ENCODE results near the gene GPX2. TPM values are rescaled to one million over a fixed set of nuclear protein-coding genes. Genes with fewer than 3 reads are reported as not detected.
A peak's percentile ranks its signal among the peaks of the same experiment; 100 is the strongest.

The GPX2 gene
- total and polyA plus RNA-seq, 9 donors: 0.24 to 1.3 (median 0.39) TPM; not detected in 1

GRCh38 chr14:64930085-64930843, 12.3 kb downstream of the GPX2 start:
- H3K36me3 ChIP-seq (ENCODE audit: control insufficient read depth, insufficient read depth, low read length): peaks cover 28% of the 10 kb centered on the region
- WGBS (ENCODE audit: insufficient coverage): no CpG with 5 or more reads among the region's 3 CpGs
- no peaks in the 10 kb centered on the region for H3K9me3 ChIP-seq (replicated peaks; ENCODE audit: control insufficient read depth, low read depth, low read length)
- H3K27ac ChIP-seq (ENCODE audit: low read length): peak overlapping the region; percentile 3
- H3K27me3 ChIP-seq (ENCODE audit: control insufficient read depth, insufficient read depth, low read length): no peaks in the 10 kb centered on the region
- H3K4me1 ChIP-seq (ENCODE audit: control insufficient read depth, insufficient read depth, low read length): peaks cover 6% of the 10 kb centered on the region
- DNase-seq: peak; percentile 77
- H3K4me3 ChIP-seq (ENCODE audit: low read length): no peak overlapping the region

- DNase-seq: no peak
- Histone ChIP-seq H3K9me3 (replicated peaks; ENCODE audit: control insufficient read depth, low read depth, low read length) (no peaks in the 10 kb centered on the region), H3K4me1 (ENCODE audit: control insufficient read depth, insufficient read depth, low read length) (peaks cover 4% of the 10 kb centered on the region), H3K27ac (ENCODE audit: low read length) (no peak overlapping the region), H3K36me3 (ENCODE audit: control insufficient read depth, insufficient read depth, low read length) (peaks cover 30% of the 10 kb centered on the region), H3K27me3 (ENCODE audit: control insufficient read depth, insufficient read depth, low read length) (no peaks in the 10 kb centered on the region), H3K4me3 (ENCODE audit: low read length) (no peak overlapping the region)
- 85% methylated on average over 3 of the region's 3 CpGs for WGBS (ENCODE audit: insufficient coverage)
Observed at GRCh38 chr14:64929014-64929359, 13.6 kb downstream of the GPX2 start.

GRCh38 chr14:64928239-64929013, 14.1 kb downstream of the GPX2 start:
- no peaks in the 10 kb centered on the region for H3K9me3 ChIP-seq (replicated peaks; ENCODE audit: control insufficient read depth, low read depth, low read length)
- H3K4me3 ChIP-seq (ENCODE audit: low read length): no peak overlapping the region
- H3K36me3 ChIP-seq (ENCODE audit: control insufficient read depth, insufficient read depth, low read length): peaks cover 30% of the 10 kb centered on the region
- H3K4me1 ChIP-seq (ENCODE audit: control insufficient read depth, insufficient read depth, low read length): peaks cover 2% of the 10 kb centered on the region
- H3K27ac ChIP-seq (ENCODE audit: low read length): no peak overlapping the region
- 73% methylated on average over 4 of the region's 7 CpGs for WGBS (ENCODE audit: insufficient coverage)
- H3K27me3 ChIP-seq (ENCODE audit: control insufficient read depth, insufficient read depth, low read length): no peaks in the 10 kb centered on the region
- DNase-seq: no peak

DNA sequence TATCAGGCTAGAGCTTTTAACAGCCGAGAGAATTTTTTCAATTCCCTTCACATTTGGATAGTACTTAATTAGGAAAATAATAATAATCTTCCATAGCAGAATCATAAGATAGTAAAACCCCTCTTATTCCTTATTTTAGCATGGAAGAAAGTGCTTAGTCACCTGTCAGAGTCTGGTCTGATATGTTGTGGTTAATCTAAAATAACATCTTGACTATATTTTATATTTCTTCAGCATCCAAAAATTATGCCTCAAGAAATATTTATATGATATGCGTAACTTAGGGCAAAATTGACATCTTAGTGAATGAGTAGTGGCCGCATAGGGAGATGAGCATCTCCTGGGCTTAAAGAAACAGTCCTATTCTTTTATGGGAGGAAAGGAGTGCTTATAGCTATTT, 15.5 kb downstream of the GPX2 start:
- Histone ChIP-seq H3K9me3 (replicated peaks; ENCODE audit: control insufficient read depth, low read depth, low read length) (no peaks in the 10 kb centered on the region), H3K36me3 (ENCODE audit: control insufficient read depth, insufficient read depth, low read length) (peaks cover 27% of the 10 kb centered on the region), H3K27me3 (ENCODE audit: control insufficient read depth, insufficient read depth, low read length) (no peaks in the 10 kb centered on the region), H3K27ac (ENCODE audit: low read length) (no peak overlapping the region), H3K4me3 (ENCODE audit: low read length) (no peak overlapping the region), H3K4me1 (ENCODE audit: control insufficient read depth, insufficient read depth, low read length) (peaks cover 2% of the 10 kb centered on the region)
- WGBS (ENCODE audit: insufficient coverage): 95% methylated on average over 2 of the region's 3 CpGs
- no peak for DNase-seq

DNA sequence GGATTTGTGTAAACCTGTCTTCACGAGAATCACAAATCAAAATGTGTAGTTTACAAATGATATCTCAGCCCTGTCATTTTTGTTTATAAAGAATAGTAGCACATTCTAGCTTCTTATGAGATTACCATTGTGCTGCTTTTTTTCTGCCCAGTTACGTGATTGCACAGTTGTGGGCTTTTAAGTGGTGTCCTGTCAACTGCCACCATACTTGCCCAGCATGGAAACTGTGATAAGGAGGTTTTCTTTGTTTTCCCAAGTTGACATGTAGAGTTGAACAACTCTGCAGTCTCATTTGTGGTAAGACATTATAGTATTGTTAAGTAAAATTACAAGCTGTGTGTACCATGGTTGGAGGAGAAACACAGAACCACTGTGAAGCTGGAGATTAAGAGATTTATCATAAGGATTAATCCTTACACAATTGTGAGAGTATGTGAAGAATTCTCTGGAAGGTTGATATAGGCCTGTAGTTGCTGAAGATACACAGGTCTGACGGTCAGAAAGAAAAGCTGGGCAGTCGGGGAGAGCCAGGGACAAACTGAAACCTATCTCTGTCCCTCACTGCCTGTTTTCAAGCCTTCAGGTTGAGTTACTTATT, 16.0 kb downstream of the GPX2 start:
- WGBS (ENCODE audit: insufficient coverage): no CpG with 5 or more reads among the region's 4 CpGs

DNA sequence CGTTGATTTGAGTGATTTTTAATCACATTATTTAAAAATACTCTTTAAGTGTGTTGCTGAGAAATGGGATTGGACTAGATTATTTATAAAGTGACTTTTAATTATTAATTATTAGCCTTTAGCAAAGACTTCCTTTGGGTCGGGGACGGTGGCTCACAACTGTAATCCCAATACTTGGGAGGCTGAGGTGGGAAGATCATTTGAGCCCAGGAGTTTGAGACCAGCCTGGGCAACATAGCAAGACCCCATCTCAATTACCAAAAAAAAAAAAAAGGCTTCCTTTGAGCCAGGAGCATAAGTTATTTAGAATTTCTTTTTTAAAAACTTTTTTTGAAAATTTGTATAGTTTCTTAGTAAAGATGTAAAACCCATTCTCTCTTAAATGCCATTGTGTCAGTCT, 19.5 kb downstream of the GPX2 start:
- Histone ChIP-seq H3K36me3 (ENCODE audit: control insufficient read depth, insufficient read depth, low read length) (peaks cover 14% of the 10 kb centered on the region), H3K4me1 (ENCODE audit: control insufficient read depth, insufficient read depth, low read length) (no peaks in the 10 kb centered on the region), H3K4me3 (ENCODE audit: low read length) (no peak overlapping the region), H3K9me3 (replicated peaks; ENCODE audit: control insufficient read depth, low read depth, low read length) (no peaks in the 10 kb centered on the region), H3K27me3 (ENCODE audit: control insufficient read depth, insufficient read depth, low read length) (no peaks in the 10 kb centered on the region), H3K27ac (ENCODE audit: low read length) (no peak overlapping the region)
- no peak for DNase-seq
- no CpG with 5 or more reads among the region's 3 CpGs for WGBS (ENCODE audit: insufficient coverage)

More for the DNA sequence above, 16.0 kb downstream of the GPX2 start:
- Histone ChIP-seq H3K36me3 (ENCODE audit: control insufficient read depth, insufficient read depth, low read length) (peaks cover 27% of the 10 kb centered on the region), H3K27me3 (ENCODE audit: control insufficient read depth, insufficient read depth, low read length) (no peaks in the 10 kb centered on the region), H3K4me3 (ENCODE audit: low read length) (no peak overlapping the region), H3K9me3 (replicated peaks; ENCODE audit: control insufficient read depth, low read depth, low read length) (no peaks in the 10 kb centered on the region), H3K27ac (ENCODE audit: low read length) (no peak overlapping the region), H3K4me1 (ENCODE audit: control insufficient read depth, insufficient read depth, low read length) (peaks cover 2% of the 10 kb centered on the region)
- DNase-seq: no peak

DNA sequence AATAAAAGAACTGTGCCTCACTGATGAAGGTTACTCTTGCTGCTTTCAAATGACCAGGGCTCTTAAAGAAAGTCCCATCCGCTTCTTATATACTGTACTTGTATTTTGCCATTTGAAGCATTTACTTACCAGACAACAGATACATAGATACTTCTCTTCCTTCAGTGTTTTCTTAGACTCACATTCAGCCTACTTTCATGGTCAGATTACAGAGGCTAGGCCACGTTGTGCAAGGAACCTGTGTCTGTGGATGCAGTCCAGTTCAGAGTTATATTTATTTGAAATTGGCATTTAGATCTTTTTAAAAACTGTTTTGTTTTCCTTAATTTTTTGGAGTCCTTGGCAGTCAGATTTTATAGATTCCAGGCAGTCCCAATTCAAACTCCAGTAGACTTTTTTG, 22.1 kb downstream of the GPX2 start:
- DNase-seq: no peak
- no peaks in the 10 kb centered on the region for H3K4me1 ChIP-seq (ENCODE audit: control insufficient read depth, insufficient read depth, low read length)

DNA sequence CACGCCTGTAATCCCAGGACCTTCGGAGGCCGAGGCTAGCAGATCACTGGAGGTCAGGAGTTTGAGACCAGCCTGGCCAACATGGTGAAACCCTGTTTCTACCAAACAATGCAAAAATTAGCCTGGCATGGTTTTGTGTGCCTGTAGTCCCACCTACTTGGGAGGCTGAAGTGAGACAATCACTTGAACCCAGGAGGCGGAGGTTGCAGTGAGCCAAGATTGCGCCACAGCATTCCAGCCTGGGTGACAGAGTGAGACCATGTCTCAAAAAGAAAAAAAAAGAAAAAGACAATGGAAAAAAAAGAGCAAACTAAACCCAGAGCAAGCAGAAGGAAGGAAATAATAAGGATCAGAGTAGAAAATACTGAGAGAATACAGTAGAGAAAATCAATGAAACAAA, 22.9 kb downstream of the GPX2 start:
- no peak overlapping the region for H3K27ac ChIP-seq (ENCODE audit: low read length)

More for the DNA sequence above, 22.1 kb downstream of the GPX2 start:
- no peaks in the 10 kb centered on the region for H3K9me3 ChIP-seq (replicated peaks; ENCODE audit: control insufficient read depth, low read depth, low read length)
- WGBS (ENCODE audit: insufficient coverage): no CpG with 5 or more reads among the region's 2 CpGs
- H3K27ac ChIP-seq (ENCODE audit: low read length): no peak overlapping the region
- H3K27me3 ChIP-seq (ENCODE audit: control insufficient read depth, insufficient read depth, low read length): no peaks in the 10 kb centered on the region
- H3K36me3 ChIP-seq (ENCODE audit: control insufficient read depth, insufficient read depth, low read length): peaks cover 2% of the 10 kb centered on the region
- no peak overlapping the region for H3K4me3 ChIP-seq (ENCODE audit: low read length)

GRCh38 chr14:64919215-64919614, 23.3 kb downstream of the GPX2 start:
- H3K27ac ChIP-seq (ENCODE audit: low read length): no peak overlapping the region
- no peak overlapping the region for H3K4me3 ChIP-seq (ENCODE audit: low read length)
- H3K36me3 ChIP-seq (ENCODE audit: control insufficient read depth, insufficient read depth, low read length): no peaks in the 10 kb centered on the region
- no peak for DNase-seq
- no peaks in the 10 kb centered on the region for H3K9me3 ChIP-seq (replicated peaks; ENCODE audit: control insufficient read depth, low read depth, low read length)
- peaks cover 6% of the 10 kb centered on the region for H3K4me1 ChIP-seq (ENCODE audit: control insufficient read depth, insufficient read depth, low read length)
- H3K27me3 ChIP-seq (ENCODE audit: control insufficient read depth, insufficient read depth, low read length): no peaks in the 10 kb centered on the region

More for the DNA sequence above, 22.9 kb downstream of the GPX2 start:
- DNase-seq: no peak
- Histone ChIP-seq H3K4me1 (ENCODE audit: control insufficient read depth, insufficient read depth, low read length) (peaks cover 6% of the 10 kb centered on the region), H3K36me3 (ENCODE audit: control insufficient read depth, insufficient read depth, low read length) (no peaks in the 10 kb centered on the region), H3K9me3 (replicated peaks; ENCODE audit: control insufficient read depth, low read depth, low read length) (no peaks in the 10 kb centered on the region), H3K4me3 (ENCODE audit: low read length) (no peak overlapping the region), H3K27me3 (ENCODE audit: control insufficient read depth, insufficient read depth, low read length) (no peaks in the 10 kb centered on the region)
- WGBS (ENCODE audit: insufficient coverage): 85% methylated on average over 4 of the region's 5 CpGs

DNA sequence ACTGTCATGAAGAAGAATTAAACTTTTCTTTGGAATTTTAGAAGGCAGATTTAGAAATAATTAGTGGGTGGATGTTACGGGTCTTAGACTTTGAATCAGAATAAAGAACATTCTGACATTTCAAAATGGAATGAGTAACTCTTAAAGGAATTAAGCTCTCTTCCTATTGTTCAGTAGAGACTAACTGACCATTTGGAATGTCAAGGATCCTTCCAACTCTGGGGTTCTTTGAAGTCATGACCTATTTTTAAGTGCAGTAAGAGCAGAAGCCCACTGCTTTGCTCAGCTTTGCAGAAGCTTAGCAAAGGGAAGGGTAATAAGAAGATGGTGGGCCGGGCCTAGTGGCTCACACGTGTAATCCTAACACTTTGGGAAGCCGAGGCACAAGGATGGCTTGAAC, 24.3 kb downstream of the GPX2 start:
- DNase-seq: no peak
- Histone ChIP-seq H3K4me1 (ENCODE audit: control insufficient read depth, insufficient read depth, low read length) (peaks cover 8% of the 10 kb centered on the region), H3K27ac (ENCODE audit: low read length) (no peak overlapping the region), H3K9me3 (replicated peaks; ENCODE audit: control insufficient read depth, low read depth, low read length) (no peaks in the 10 kb centered on the region), H3K27me3 (ENCODE audit: control insufficient read depth, insufficient read depth, low read length) (no peaks in the 10 kb centered on the region), H3K36me3 (ENCODE audit: control insufficient read depth, insufficient read depth, low read length) (no peaks in the 10 kb centered on the region), H3K4me3 (ENCODE audit: low read length) (no peak overlapping the region)
- 93% methylated on average over 2 of the region's 4 CpGs for WGBS (ENCODE audit: insufficient coverage)
